H1 (cell line): ENCODE data around the gene FSD1. TPM values are rescaled to one million over a fixed set of nuclear protein-coding genes. Genes with fewer than 3 reads are reported as not detected.
A peak's percentile ranks its signal among the peaks of the same experiment; 100 is the strongest.

Experiments
- CTCF ChIA-PET: fragments of 300-600 bp; sonication (Branson Sonifier 250); formaldehyde crosslinking; loops from one replicate; lab custom pipeline; 2021; ENCODE audit not compliant: partially characterized antibody; lab: Charles Lee
- POLR2A ChIA-PET: fragments of 300-600 bp; sonication (Branson Sonifier 250); formaldehyde crosslinking; loops from one replicate; lab custom pipeline; 2021; ENCODE audit warnings: inconsistent platforms; ENCODE audit not compliant: partially characterized antibody; lab: Charles Lee
- DNase-seq, 2 experiments: peaks; one replicate each; pipeline versions ENCODE4 v3.0.0 to v3.0.0-alpha.2; 2010 to 2022; ENCODE audit warnings: low spot score in 2 of 2, low read depth in 1 of 2, mixed read lengths in 1 of 2
- FAIRE-seq: peaks from 2 replicates; lab custom pipeline; 2011; peaks lifted over from hg19 to GRCh38; lab: Jason Lieb, UNC
- H2AFZ ChIP-seq: 2 replicates; pipeline ENCODE4 v1.8.1; 2012; ENCODE audit warnings: low read length, inconsistent platforms
- H2AK5ac ChIP-seq: 2 replicates; pipeline ENCODE4 v1.6.1; 2013; ENCODE audit warnings: low read depth, low read length
- H2BK120ac ChIP-seq: replicated peaks from 2 replicates; pipeline ENCODE3; 2013; ENCODE audit warnings: low read depth, low read length, inconsistent platforms
- H2BK12ac ChIP-seq: 2 replicates; pipeline ENCODE4 v1.6.1; 2013; ENCODE audit warnings: low read depth, low read length
- H2BK15ac ChIP-seq: 2 replicates; pipeline ENCODE4 v1.6.1; 2013; ENCODE audit warnings: low read length
- H2BK20ac ChIP-seq: 2 replicates; pipeline ENCODE4 v1.6.1; 2013; ENCODE audit warnings: low read length
- H2BK5ac ChIP-seq: 2 replicates; pipeline ENCODE4 v1.6.1; 2013; ENCODE audit warnings: low read depth, low read length
- H3K14ac ChIP-seq: 2 replicates; pipeline ENCODE4 v1.6.1; 2013; ENCODE audit warnings: inconsistent platforms; ENCODE audit not compliant: insufficient read length
- H3K18ac ChIP-seq: 2 replicates; pipeline ENCODE4 v1.6.1; 2013; ENCODE audit warnings: low read length; ENCODE audit errors: extremely low read depth
- H3K23ac ChIP-seq: 2 replicates; pipeline ENCODE4 v1.6.1; 2013; ENCODE audit warnings: inconsistent platforms; ENCODE audit not compliant: insufficient read length
- H3K23me2 ChIP-seq: 2 replicates; pipeline ENCODE4 v1.6.1; 2013; ENCODE audit warnings: low read depth, low read length
- H3K27ac ChIP-seq: 2 replicates; pipeline ENCODE4 v1.6.1; 2011; ENCODE audit warnings: low read depth, low read length, inconsistent platforms
- H3K27me3 ChIP-seq, 4 experiments: replicated peaks in 1 of 4; 1 replicate in 1 of 4; 2 replicates in 3 of 4; pipeline versions ENCODE4 v1.6.1 to v1.8.1; 2011 to 2013; ENCODE audit warnings: low read length in 3 of 4, mild to moderate bottlenecking in 3 of 4, inconsistent platforms in 2 of 4, mixed read lengths in 2 of 4, moderate library complexity in 1 of 4; ENCODE audit not compliant: control insufficient read depth in 3 of 4, insufficient read depth in 3 of 4; ENCODE audit errors: extremely low read depth in 1 of 4
- H3K36me3 ChIP-seq, 4 experiments: 2 replicates each; pipeline versions ENCODE4 v1.6.1 to v1.8.1; 2011 to 2013; ENCODE audit warnings: mild to moderate bottlenecking in 4 of 4, low read length in 3 of 4, moderate library complexity in 2 of 4, control low read depth in 1 of 4, inconsistent platforms in 1 of 4; ENCODE audit not compliant: insufficient read depth in 4 of 4, control insufficient read depth in 2 of 4
- H3K4ac ChIP-seq: replicated peaks from 2 replicates; pipeline ENCODE3; 2013; ENCODE audit warnings: low read length, low read depth, mixed read lengths, inconsistent platforms; ENCODE audit not compliant: insufficient read length
- H3K4me1 ChIP-seq, 4 experiments: replicated peaks in 1 of 4; 1 replicate in 1 of 4; 2 replicates in 3 of 4; pipeline versions ENCODE4 v1.6.1 to v1.8.1; 2011 to 2013; ENCODE audit warnings: low read length in 3 of 4, inconsistent platforms in 2 of 4, mixed read lengths in 1 of 4; ENCODE audit not compliant: insufficient read depth in 4 of 4, control insufficient read depth in 3 of 4
- H3K4me2 ChIP-seq, 2 experiments: 2 replicates each; pipeline versions ENCODE4 v1.6.1 to v1.8.1; 2011 to 2013; ENCODE audit warnings: low read depth in 2 of 2, low read length in 2 of 2, control low read depth in 1 of 2, inconsistent platforms in 1 of 2, mild to moderate bottlenecking in 1 of 2; ENCODE audit not compliant: insufficient read depth in 1 of 2
- H3K4me3 ChIP-seq, 4 experiments: fragments of 200-600, 300-600 bp in 1 of 4; sonication (generic), shearing (Covaris generic), sonication (Bioruptor Twin) in 1 of 4; 2 replicates each; pipeline versions ENCODE4 v1.5.1 to v1.8.1; 2011 to 2016; ENCODE audit warnings: low read length in 4 of 4, low read depth in 3 of 4, control low read depth in 2 of 4, inconsistent platforms in 2 of 4, mild to moderate bottlenecking in 2 of 4, mixed read lengths in 1 of 4, moderate library complexity in 1 of 4; ENCODE audit not compliant: insufficient read depth in 2 of 4; ENCODE audit errors: extremely low read depth in 1 of 4
- H3K56ac ChIP-seq: replicated peaks from 2 replicates; pipeline ENCODE3; 2013; ENCODE audit warnings: low read depth, mild to moderate bottlenecking, mixed read lengths, low read length, inconsistent platforms; ENCODE audit not compliant: insufficient read length
- H3K79me1 ChIP-seq: 2 replicates; pipeline ENCODE4 v1.6.1; 2013; ENCODE audit warnings: low read depth, low read length, control low read depth
- H3K79me2 ChIP-seq, 2 experiments: 2 replicates each; pipeline versions ENCODE4 v1.6.1 to v1.8.1; 2012 to 2013; ENCODE audit warnings: low read length in 2 of 2, mild to moderate bottlenecking in 2 of 2, inconsistent platforms in 1 of 2; ENCODE audit not compliant: insufficient read depth in 2 of 2, control insufficient read depth in 1 of 2
- H3K9ac ChIP-seq, 4 experiments: replicated peaks in 1 of 4; 1 replicate in 1 of 4; 2 replicates in 3 of 4; pipeline versions ENCODE4 v1.6.1 to v1.8.1; 2011 to 2013; ENCODE audit warnings: low read depth in 3 of 4, low read length in 3 of 4, control low read depth in 2 of 4, mild to moderate bottlenecking in 2 of 4, moderate library complexity in 2 of 4, inconsistent platforms in 1 of 4; ENCODE audit errors: extremely low read depth in 1 of 4
- H3K9me3 ChIP-seq, 2 experiments: 2 replicates each; pipeline versions ENCODE4 v1.6.1 to v1.8.1; 2012 to 2013; ENCODE audit warnings: mild to moderate bottlenecking in 2 of 2, moderate library complexity in 2 of 2, control low read depth in 1 of 2, inconsistent platforms in 1 of 2, low read depth in 1 of 2, low read length in 1 of 2, mixed read lengths in 1 of 2; ENCODE audit not compliant: insufficient read depth in 2 of 2
- H4K20me1 ChIP-seq, 2 experiments: replicated peaks in 1 of 2; 2 replicates each; pipeline versions ENCODE3 to v1.8.1; 2011 to 2013; ENCODE audit warnings: inconsistent platforms in 2 of 2, low read length in 2 of 2, mild to moderate bottlenecking in 1 of 2; ENCODE audit not compliant: insufficient read depth in 2 of 2, control insufficient read depth in 1 of 2
- H4K5ac ChIP-seq: 2 replicates; pipeline ENCODE4 v1.6.1; 2013; ENCODE audit warnings: low read length, low read depth, mixed read lengths, inconsistent platforms; ENCODE audit not compliant: insufficient read length
- H4K8ac ChIP-seq: 2 replicates; pipeline ENCODE4 v1.8.0; 2013; ENCODE audit warnings: mild to moderate bottlenecking, moderate library complexity, low read length, inconsistent platforms; ENCODE audit not compliant: insufficient read depth; ENCODE audit errors: extremely low read depth
- H4K91ac ChIP-seq: replicated peaks from 2 replicates; pipeline ENCODE3; 2013; ENCODE audit warnings: low read length, mixed read lengths, inconsistent platforms; ENCODE audit not compliant: insufficient read length
- CBX5 ChIP-seq: fragments of 300-800, 300-1000 bp; sonication (generic); IDR thresholded peaks from 2 replicates; pipeline ENCODE4 v1.7.1; 2016; ENCODE audit warnings: antibody characterized with exemption, low read length, low read depth
- GABPA ChIP-seq: IDR thresholded peaks from 2 replicates; pipeline ENCODE4 v1.6.1; 2011; ENCODE audit warnings: mild to moderate bottlenecking, low read length, moderate library complexity, borderline replicate concordance; ENCODE audit not compliant: insufficient read depth
- JUND ChIP-seq: IDR thresholded peaks from 2 replicates; pipeline ENCODE4 v1.6.1; 2011; ENCODE audit warnings: mild to moderate bottlenecking, improper control_type of control experiment, low read length
- POLR2A ChIP-seq, 2 experiments: IDR thresholded peaks; 1 replicate in 1 of 2; 2 replicates in 1 of 2; pipeline ENCODE4 v1.6.1; 2011; ENCODE audit warnings: low read depth in 2 of 2, low read length in 2 of 2, mild to moderate bottlenecking in 2 of 2; ENCODE audit errors: control extremely low read depth in 1 of 2
- POLR2AphosphoS5 ChIP-seq: IDR thresholded peaks from 2 replicates; pipeline ENCODE4 v1.6.1; 2011; ENCODE audit warnings: low read depth, low read length
- SP2 ChIP-seq: IDR thresholded peaks from 2 replicates; pipeline ENCODE4 v1.6.1; 2012; ENCODE audit warnings: mild to moderate bottlenecking, low read length, inconsistent platforms
- ZNF274 ChIP-seq: IDR thresholded peaks from 2 replicates; pipeline ENCODE4 v1.7.0; 2012; ENCODE audit warnings: low read length, borderline replicate concordance; ENCODE audit errors: extremely low read depth
- WGBS, 2 experiments: shearing (Covaris generic) in 1 of 2; methylation state at CpG; one replicate each; pipeline versions ENCODE4 v1.1.6 to v1.1.7; 2013 to 2015; ENCODE audit warnings: low lambda C conversion rate in 2 of 2, mixed read lengths in 2 of 2, inconsistent platforms in 1 of 2, low coverage in 1 of 2, missing lambda C conversion rate in 1 of 2; ENCODE audit not compliant: insufficient replicate concordance in 2 of 2, insufficient coverage in 1 of 2, insufficient read length in 1 of 2; ENCODE audit errors: extremely low coverage in 1 of 2, missing lambda C conversion rate in 1 of 2; 5-methylcytosine and 5-hydroxymethylcytosine counted together
- polyA plus RNA-seq, 7 experiments: library from polyadenylated mRNA; depleted of rRNA in 3 of 7; stranded (reverse) in 5 of 7; unstranded in 2 of 7; fragments of >200 nt in 5 of 7; fragments of 200-250 nt in 2 of 7; gene quantifications; 1 replicate in 5 of 7; 2 replicates in 1 of 7; 4 replicates in 1 of 7; pipeline versions ENCODE4 v1.2.1 to v1.2.3, GENCODE V29; 2011 to 2013; ENCODE audit warnings: missing spikeins in 2 of 7, mixed read lengths in 2 of 7
- total RNA-seq: library from RNA; stranded (reverse); fragmentation: NEBNext Ultra II Directional; extraction: Animal tissue kit (Norgen Biotek cat#: 25700); gene quantifications from 2 replicates; pipeline ENCODE4 v1.2.1, GENCODE V29; 2021

The FSD1 gene
- total and polyA plus RNA-seq, 2 of the 8 experiments (the other 6 are each of a cell fraction or from before 2014, with no cell fraction given): 58.8 to 181 TPM

- H3K23me2 ChIP-seq: no peaks in the 10 kb centered on the region
- no peak overlapping the region for H2BK120ac ChIP-seq
- no peak overlapping the region for H2BK12ac ChIP-seq
- H3K79me1 ChIP-seq: no peaks in the 10 kb centered on the region
- H3K27ac ChIP-seq: no peak overlapping the region
- H4K91ac ChIP-seq: no peak overlapping the region
- no peak overlapping the region for H3K56ac ChIP-seq
- H3K4me1 ChIP-seq: peaks cover 0 to 12% (median 3%) of the 10 kb centered on the region in 4 experiments; a peak in 3 of 7 replicates
- no peak for FAIRE-seq
- no peak overlapping the region for H4K8ac ChIP-seq
- WGBS, 2 experiments: 93% methylated on average over 21 of the region's 23 CpGs; no CpG with 5 or more reads in 1 of the 2 experiments
- H3K4me3 ChIP-seq: no peak overlapping the region
- no peak overlapping the region for H3K23ac ChIP-seq
- H3K4me2 ChIP-seq: no peak overlapping the region
- H3K18ac ChIP-seq: no peak overlapping the region
- H4K5ac ChIP-seq: no peak overlapping the region
- ChIA-PET CTCF (interaction anchor here (0.6 to 3.4 kb wide), 11 partner anchors 10 to 123 kb away, joined by 3 to 28 read pairs (median 3); no protein-coding TSS in a partner anchor), POLR2A (interaction anchor here (0.6 to 13.0 kb wide), 8 partner anchors 8 to 103 kb away, joined by 3 to 72 read pairs (median 4); partner anchors contain the start of gene MPND)
- H2BK15ac ChIP-seq: no peak overlapping the region
- DNase-seq: no peak
- H2BK5ac ChIP-seq: no peak overlapping the region
- H2BK20ac ChIP-seq: no peak overlapping the region
- no peak overlapping the region for H3K14ac ChIP-seq
- TF ChIP-seq POLR2AphosphoS5 (peak; percentile 27; the same call in 1 of the 2 replicates), GABPA (no peak), ZNF274 (no peak), CBX5 (no peak), POLR2A (IDR thresholded peaks at IDR 0.05; ENCODE audit: control extremely low read depth in 1 of 2, low read depth in 2 of 2, low read length in 2 of 2) (0 out of 3 replicates have a peak, but pooled peaks of 1 of the 2 experiments have one; percentile 17), SP2 (no peak), JUND (no peak)
- H3K36me3 ChIP-seq: peaks cover 0 to 19% (median 10%) of the 10 kb centered on the region in 4 experiments; a peak in 6 of 8 replicates
- no peak overlapping the region for H2AFZ ChIP-seq
- no peak overlapping the region for H3K9ac ChIP-seq
- H3K9me3 ChIP-seq: no peaks in the 10 kb centered on the region
- no peaks in the 10 kb centered on the region for H3K27me3 ChIP-seq
- peaks cover 4 to 15% of the 10 kb centered on the region in 2 experiments for H4K20me1 ChIP-seq
- H3K79me2 ChIP-seq: no peaks in the 10 kb centered on the region
- H3K4ac ChIP-seq: no peak overlapping the region
- no peak overlapping the region for H2AK5ac ChIP-seq
These were observed 52.8 kb downstream of the FSD1 start for GRCh38 chr19:4357095-4357797.
